ENCODE measurements around the gene DNTTIP2. TPM values are rescaled to one million over a fixed set of nuclear protein-coding genes. Genes with fewer than 3 reads are reported as not detected.
"Not testable (repeated sequence)": the region's sequence is repeated elsewhere in the genome, so short reads cannot be mapped to it uniquely, and the experiment has no call there.

DNTTIP2 gene, protein sequence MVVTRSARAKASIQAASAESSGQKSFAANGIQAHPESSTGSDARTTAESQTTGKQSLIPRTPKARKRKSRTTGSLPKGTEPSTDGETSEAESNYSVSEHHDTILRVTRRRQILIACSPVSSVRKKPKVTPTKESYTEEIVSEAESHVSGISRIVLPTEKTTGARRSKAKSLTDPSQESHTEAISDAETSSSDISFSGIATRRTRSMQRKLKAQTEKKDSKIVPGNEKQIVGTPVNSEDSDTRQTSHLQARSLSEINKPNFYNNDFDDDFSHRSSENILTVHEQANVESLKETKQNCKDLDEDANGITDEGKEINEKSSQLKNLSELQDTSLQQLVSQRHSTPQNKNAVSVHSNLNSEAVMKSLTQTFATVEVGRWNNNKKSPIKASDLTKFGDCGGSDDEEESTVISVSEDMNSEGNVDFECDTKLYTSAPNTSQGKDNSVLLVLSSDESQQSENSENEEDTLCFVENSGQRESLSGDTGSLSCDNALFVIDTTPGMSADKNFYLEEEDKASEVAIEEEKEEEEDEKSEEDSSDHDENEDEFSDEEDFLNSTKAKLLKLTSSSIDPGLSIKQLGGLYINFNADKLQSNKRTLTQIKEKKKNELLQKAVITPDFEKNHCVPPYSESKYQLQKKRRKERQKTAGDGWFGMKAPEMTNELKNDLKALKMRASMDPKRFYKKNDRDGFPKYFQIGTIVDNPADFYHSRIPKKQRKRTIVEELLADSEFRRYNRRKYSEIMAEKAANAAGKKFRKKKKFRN
- 10 to 100 TPM; 15.7 to 52.8 (median 37.4) TPM for total RNA-seq

GRCh38 chr1:93878889-93879586 lies at the start of gene DNTTIP2:
Gene DNTTIP2 (minus strand): TSS chr1:93879206. CDS start chr1:93879148, 58 bp downstream.
- peak; percentile 71 to 74 for TF ChIP-seq POLR2A (IDR thresholded peaks at IDR 0.05)
- no peak for TF ChIP-seq CTCF (IDR thresholded peaks at IDR 0.05)
- peak; percentile 89 to 96 (median 92) for DNase-seq
- H3K4me3 ChIP-seq, result peak within 1 kb of the TSS; percentile 57 to 99 (median 80)
- no peaks in the 10 kb centered on the region for H3K9me3 ChIP-seq
- no peaks in the 10 kb centered on the region for H3K27me3 ChIP-seq
- peak within 1 kb of the TSS; percentile 79 to 94 (median 90) for H3K27ac ChIP-seq
- peaks cover 0 to 32% (median 10%) of the 10 kb centered on the region in 4 donors for H3K4me1 ChIP-seq
- peaks cover 0 to 35% (median 0%) of the 10 kb centered on the region in 3 donors for H3K36me3 ChIP-seq

DNA sequence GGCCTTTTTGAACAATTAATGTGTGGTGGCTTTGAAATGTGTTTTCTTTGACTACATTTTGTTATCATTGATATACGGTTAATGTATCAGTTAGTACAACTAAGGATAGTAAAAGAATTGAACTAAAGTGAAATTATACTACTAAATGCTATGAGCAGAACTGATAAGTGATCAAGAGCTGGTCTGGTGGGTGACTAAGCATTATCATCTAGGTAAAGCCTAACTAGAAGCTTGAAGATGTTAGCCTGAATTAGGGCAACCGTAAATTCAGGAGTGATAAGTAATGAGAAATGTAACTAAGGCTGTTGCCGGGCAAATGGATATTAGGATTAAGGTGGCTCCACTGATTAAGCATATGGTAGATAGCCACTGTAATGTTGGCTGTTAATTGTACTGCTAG lies 46.2 kb upstream of the DNTTIP2 start:
- Histone ChIP-seq H3K4me1 (no peaks in the 10 kb centered on the region), H3K36me3 (no peaks in the 10 kb centered on the region), H3K27ac (no peak overlapping the region), H3K4me3 (no peak overlapping the region), H3K9me3 (no peaks in the 10 kb centered on the region), H3K27me3 (no peaks in the 10 kb centered on the region)
- no peak for TF ChIP-seq CTCF (IDR thresholded peaks at IDR 0.05)
- no peak for TF ChIP-seq POLR2A (IDR thresholded peaks at IDR 0.05)
- no peak for DNase-seq

GRCh38 chr1:93919780-93920179 lies 40.8 kb upstream of the DNTTIP2 start:
- no peaks in the 10 kb centered on the region for H3K36me3 ChIP-seq
- DNase-seq, result no peak
- no peak overlapping the region for H3K27ac ChIP-seq
- TF ChIP-seq POLR2A (IDR thresholded peaks at IDR 0.05) (no peak), CTCF (IDR thresholded peaks at IDR 0.05) (no peak)
- no peaks in the 10 kb centered on the region for H3K4me1 ChIP-seq
- no peaks in the 10 kb centered on the region for H3K9me3 ChIP-seq
- H3K27me3 ChIP-seq, result no peaks in the 10 kb centered on the region
- no peak overlapping the region for H3K4me3 ChIP-seq

- Histone ChIP-seq H3K36me3 (no peaks in the 10 kb centered on the region), H3K27me3 (no peaks in the 10 kb centered on the region), H3K4me1 (no peaks in the 10 kb centered on the region), H3K27ac (no peak overlapping the region), H3K4me3 (no peak overlapping the region), H3K9me3 (no peaks in the 10 kb centered on the region)
- TF ChIP-seq POLR2A (IDR thresholded peaks at IDR 0.05) (no peak), CTCF (IDR thresholded peaks at IDR 0.05) (no peak)
- DNase-seq, result no peak
Measured at GRCh38 chr1:93917302-93917701, 38.3 kb upstream of the DNTTIP2 start.

- H3K4me3 ChIP-seq, H3K27ac ChIP-seq, H3K27me3 ChIP-seq, H3K9me3 ChIP-seq, DNase-seq, H3K36me3 ChIP-seq: not testable (repeated sequence)
- H3K4me1 ChIP-seq, result peaks cover 0 to 23% (median 6%) of the 10 kb centered on the region in 4 donors
Measured at GRCh38 chr1:93910880-93911279, 31.9 kb upstream of the DNTTIP2 start.

Measured in Peyer's patch (tissue), 4 donors.